Measurements from ENCODE around the gene ATP2B1. TPM values are rescaled to one million over a fixed set of nuclear protein-coding genes. Genes with fewer than 3 reads are reported as not detected.
A peak's percentile ranks its signal among the peaks of the same experiment; 100 is the strongest.

ATP2B1 gene
- total RNA-seq, 3 donors from 2014 or later = 48.4 to 83.2 (median 60.2) TPM

DNA sequence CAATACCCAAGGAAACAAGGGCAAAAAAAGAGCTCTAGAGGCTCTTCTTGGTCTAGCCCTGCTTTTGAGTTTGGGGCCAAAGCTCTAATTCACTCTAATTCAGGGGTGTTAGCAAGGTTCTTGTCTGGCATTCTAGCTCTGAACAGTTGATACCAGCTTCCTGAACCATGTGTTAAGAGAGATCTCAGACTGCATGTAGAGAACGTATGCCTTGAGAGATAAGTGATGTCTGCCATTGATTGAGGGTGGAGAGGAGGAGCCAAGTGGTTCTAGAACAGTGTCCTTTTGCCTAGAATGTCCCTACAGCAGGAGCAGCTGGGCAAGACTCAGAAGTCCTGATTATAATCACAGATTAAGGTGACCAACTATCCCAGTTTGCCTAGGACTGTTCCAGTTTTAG, 164.6 kb downstream of the ATP2B1 start:
- intact Hi-C loops (cut with DNase I, micrococcal nuclease) = loop anchor here in 1 of 2 donors (5.0 to 10.0 kb wide), 2 partner anchors 421 to 558 kb away; no protein-coding TSS in a partner anchor

DNA sequence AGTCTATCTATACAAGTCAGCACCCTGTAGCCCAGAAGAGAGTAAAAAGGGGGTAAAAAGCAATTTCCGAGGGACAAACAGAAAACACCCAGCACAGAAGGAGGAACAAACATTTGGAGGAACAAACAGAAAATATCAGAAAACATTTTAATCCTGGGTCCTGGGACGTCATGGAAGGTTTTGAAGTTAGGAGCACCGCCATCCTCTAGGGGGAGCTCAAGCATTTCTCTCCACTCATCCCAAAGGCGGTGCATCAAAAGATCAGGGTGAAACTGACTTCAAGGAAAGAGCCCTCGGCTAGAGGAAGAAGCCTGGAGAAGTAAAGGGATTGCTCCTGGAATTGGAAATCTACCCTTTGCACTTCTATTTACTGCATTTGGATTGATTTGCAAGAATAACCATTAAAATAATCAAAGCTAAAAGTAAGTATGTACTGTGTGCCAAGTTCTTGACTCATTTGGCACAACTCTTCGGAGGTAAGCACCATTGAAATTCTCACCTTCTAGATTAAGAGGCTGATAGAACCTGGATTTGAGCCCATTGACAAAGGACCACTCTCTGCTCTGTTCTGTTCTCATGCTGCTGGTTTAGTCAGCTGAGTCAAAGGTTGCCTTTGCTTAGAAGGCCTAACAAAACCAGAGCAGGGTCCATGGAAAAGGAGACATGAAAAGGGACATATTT, 165.6 kb downstream of the ATP2B1 start:
- Histone ChIP-seq H3K36me3 (ENCODE audit: low read depth) (no peaks in the 10 kb centered on the region), H3K4me1 (ENCODE audit: low read depth) (peaks cover 8% of the 10 kb centered on the region), H3K9me3 (no peaks in the 10 kb centered on the region), H3K4me3 (no peak overlapping the region)
- ATAC-seq (peak; percentile 92), DNase-seq (peak in 2 of 3 donors; percentile 48 to 91)
- intact Hi-C loops (cut with DNase I, micrococcal nuclease) = loop anchor here in 1 of 2 donors (5.0 to 10.0 kb wide), 2 partner anchors 422 to 559 kb away; no protein-coding TSS in a partner anchor
- TF ChIP-seq, protein P1, sequence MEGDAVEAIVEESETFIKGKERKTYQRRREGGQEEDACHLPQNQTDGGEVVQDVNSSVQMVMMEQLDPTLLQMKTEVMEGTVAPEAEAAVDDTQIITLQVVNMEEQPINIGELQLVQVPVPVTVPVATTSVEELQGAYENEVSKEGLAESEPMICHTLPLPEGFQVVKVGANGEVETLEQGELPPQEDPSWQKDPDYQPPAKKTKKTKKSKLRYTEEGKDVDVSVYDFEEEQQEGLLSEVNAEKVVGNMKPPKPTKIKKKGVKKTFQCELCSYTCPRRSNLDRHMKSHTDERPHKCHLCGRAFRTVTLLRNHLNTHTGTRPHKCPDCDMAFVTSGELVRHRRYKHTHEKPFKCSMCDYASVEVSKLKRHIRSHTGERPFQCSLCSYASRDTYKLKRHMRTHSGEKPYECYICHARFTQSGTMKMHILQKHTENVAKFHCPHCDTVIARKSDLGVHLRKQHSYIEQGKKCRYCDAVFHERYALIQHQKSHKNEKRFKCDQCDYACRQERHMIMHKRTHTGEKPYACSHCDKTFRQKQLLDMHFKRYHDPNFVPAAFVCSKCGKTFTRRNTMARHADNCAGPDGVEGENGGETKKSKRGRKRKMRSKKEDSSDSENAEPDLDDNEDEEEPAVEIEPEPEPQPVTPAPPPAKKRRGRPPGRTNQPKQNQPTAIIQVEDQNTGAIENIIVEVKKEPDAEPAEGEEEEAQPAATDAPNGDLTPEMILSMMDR (IDR thresholded peaks at IDR 0.05) = peak; percentile 76

More for the DNA sequence above, 164.6 kb downstream of the ATP2B1 start:
- ATAC-seq (no peak), DNase-seq (no peak)
- Histone ChIP-seq H3K4me1 (ENCODE audit: low read depth) (peaks cover 8% of the 10 kb centered on the region), H3K9me3 (no peaks in the 10 kb centered on the region), H3K36me3 (ENCODE audit: low read depth) (no peaks in the 10 kb centered on the region), H3K4me3 (no peak overlapping the region)
- TF ChIP-seq, protein P1 (IDR thresholded peaks at IDR 0.05) = no peak

GRCh38 chr12:89542236-89542635, 166.4 kb downstream of the ATP2B1 start:
- Histone ChIP-seq H3K4me1 (ENCODE audit: low read depth) (peaks cover 14% of the 10 kb centered on the region), H3K9me3 (no peaks in the 10 kb centered on the region), H3K4me3 (no peak overlapping the region), H3K36me3 (ENCODE audit: low read depth) (no peaks in the 10 kb centered on the region)
- intact Hi-C loops (cut with DNase I, micrococcal nuclease) = loop anchor here in 1 of 2 donors (5.0 to 10.0 kb wide), 2 partner anchors 423 to 560 kb away; no protein-coding TSS in a partner anchor
- DNase-seq = no peak
- ATAC-seq = no peak
- TF ChIP-seq, protein P1 (IDR thresholded peaks at IDR 0.05) = no peak

GRCh38 chr12:89540586-89540985, 168.1 kb downstream of the ATP2B1 start:
- no peak for ATAC-seq
- TF ChIP-seq, protein P1 (IDR thresholded peaks at IDR 0.05) = no peak
- intact Hi-C loops (cut with DNase I, micrococcal nuclease) = loop anchor here in 1 of 2 donors (5.0 to 10.0 kb wide), 2 partner anchors 424 to 562 kb away; no protein-coding TSS in a partner anchor
- Histone ChIP-seq H3K4me1 (ENCODE audit: low read depth) (peaks cover 16% of the 10 kb centered on the region), H3K9me3 (no peaks in the 10 kb centered on the region), H3K4me3 (no peak overlapping the region), H3K36me3 (ENCODE audit: low read depth) (no peaks in the 10 kb centered on the region)
- no peak for DNase-seq

DNA sequence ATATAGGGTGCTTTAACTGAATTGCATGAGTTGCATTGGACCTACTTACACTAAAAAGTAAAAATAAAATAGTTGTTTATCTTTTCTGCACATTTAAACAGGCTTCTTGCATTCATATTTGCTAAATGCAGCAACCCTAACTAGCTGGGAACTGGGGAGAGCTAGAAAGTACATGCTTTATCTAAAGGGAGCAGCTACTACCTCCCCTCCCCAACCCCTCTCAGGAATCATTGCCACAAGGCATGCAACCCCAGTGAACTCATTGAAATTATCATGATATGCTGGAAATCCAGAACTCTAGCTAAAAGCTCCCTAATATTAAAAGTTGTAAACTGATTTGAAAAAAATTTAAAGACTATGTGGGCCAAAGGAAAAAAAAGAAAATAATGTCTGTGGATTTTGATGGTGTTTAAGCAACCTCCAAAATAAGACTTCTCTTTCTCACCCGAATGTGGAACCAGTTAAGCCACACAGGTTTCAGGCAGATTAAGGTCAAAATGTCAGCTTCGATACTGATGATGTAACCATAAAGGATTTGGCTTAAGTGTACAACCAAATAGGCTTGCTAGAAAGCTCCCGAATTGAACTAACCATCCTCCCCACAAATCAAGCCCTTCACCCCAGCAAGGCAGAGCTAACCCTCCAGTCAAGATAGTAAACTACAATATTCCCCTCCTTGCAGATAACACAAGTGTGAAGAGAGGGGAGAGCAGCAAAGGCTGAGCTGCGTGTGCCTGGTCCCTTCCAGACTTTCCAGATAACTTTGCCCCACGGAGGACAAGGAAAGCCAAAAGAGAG, 169.0 kb downstream of the ATP2B1 start:
- DNase-seq (no peak), ATAC-seq (no peak)
- Histone ChIP-seq H3K4me3 (no peak overlapping the region), H3K4me1 (ENCODE audit: low read depth) (peaks cover 12% of the 10 kb centered on the region), H3K9me3 (no peaks in the 10 kb centered on the region), H3K36me3 (ENCODE audit: low read depth) (no peaks in the 10 kb centered on the region)
- intact Hi-C loops (cut with DNase I, micrococcal nuclease) = loop anchor here in 1 of 2 donors (5.0 to 10.0 kb wide), 2 partner anchors 425 to 563 kb away; no protein-coding TSS in a partner anchor
- TF ChIP-seq, protein P1 (IDR thresholded peaks at IDR 0.05) = no peak
